Measurements from ENCODE around the gene DEDD2. TPM values are rescaled to one million over a fixed set of nuclear protein-coding genes. Genes with fewer than 3 reads are reported as not detected.

Gene DEDD2
- total RNA-seq, 3 donors from 2014 or later (not counting 1 experiment from before 2014, with no cell fraction given): 83.2 to 110 (median 83.7) TPM

- Histone ChIP-seq H3K27ac (ENCODE audit: low read length) (no peak overlapping the region), H3K36me3 (ENCODE audit: control insufficient read depth, insufficient read depth, low read length) (peaks cover 66% of the 10 kb centered on the region), H3K9me3 (ENCODE audit: control insufficient read depth, insufficient read depth, low read length) (no peaks in the 10 kb centered on the region), H3K4me3 (ENCODE audit: low read length) (no peak overlapping the region), H3K4me1 (ENCODE audit: control insufficient read depth, insufficient read depth, low read length) (peaks cover 36% of the 10 kb centered on the region), H3K27me3 (ENCODE audit: control insufficient read depth, insufficient read depth, low read length) (no peaks in the 10 kb centered on the region)
- Mint-ChIP-seq H3K36me3 (peaks cover 6% of the 10 kb centered on the region), H3K9me3 (no peaks in the 10 kb centered on the region), H3K27ac (peak overlapping the region; percentile 71 to 98), H3K4me3 (peak overlapping the region; percentile 49), H3K27me3 (ENCODE audit: low read depth in 2 of 2) (no peaks in the 10 kb centered on the region), H3K4me1 (peaks cover 51 to 71% of the 10 kb centered on the region in 2 donors)
- ATAC-seq (no peak), DNase-seq (no peak)
- no peak for TF ChIP-seq CTCF (IDR thresholded peaks at IDR 0.05)
- 43% methylated on average over 1 of the region's 1 CpG for WGBS (ENCODE audit: insufficient coverage)
- intact Hi-C loops (cut with micrococcal nuclease): no loop called here
Measured at GRCh38 chr19:42212886-42213285, 4.6 kb downstream of the DEDD2 start.

GRCh38 chr19:42208612-42209011 lies 8.9 kb downstream of the DEDD2 start:
- WGBS (ENCODE audit: insufficient coverage): 98% methylated on average over 11 of the region's 11 CpGs
- Mint-ChIP-seq H3K9me3 (no peaks in the 10 kb centered on the region), H3K27ac (peak overlapping the region; percentile 68 to 85), H3K4me3 (peak overlapping the region; percentile 69), H3K36me3 (peaks cover 6% of the 10 kb centered on the region), H3K4me1 (peaks cover 38 to 70% of the 10 kb centered on the region in 2 donors), H3K27me3 (ENCODE audit: low read depth in 2 of 2) (no peaks in the 10 kb centered on the region)
- no peaks in the 10 kb centered on the region for H3K27me3 ChIP-seq (ENCODE audit: control insufficient read depth, insufficient read depth, low read length)
- ATAC-seq (no peak), DNase-seq (no peak)
- TF ChIP-seq CTCF (IDR thresholded peaks at IDR 0.05): no peak
- peaks cover 30% of the 10 kb centered on the region for H3K4me1 ChIP-seq (ENCODE audit: control insufficient read depth, insufficient read depth, low read length)
- no peak overlapping the region for H3K27ac ChIP-seq (ENCODE audit: low read length)
- H3K9me3 ChIP-seq (ENCODE audit: control insufficient read depth, insufficient read depth, low read length): no peaks in the 10 kb centered on the region
- peaks cover 82% of the 10 kb centered on the region for H3K36me3 ChIP-seq (ENCODE audit: control insufficient read depth, insufficient read depth, low read length)
- intact Hi-C loops (cut with micrococcal nuclease): no loop called here
- H3K4me3 ChIP-seq (ENCODE audit: low read length): no peak overlapping the region

- H3K4me3 Mint-ChIP-seq: peak overlapping the region; percentile 17
- peak overlapping the region; percentile 68 to 85 for H3K27ac Mint-ChIP-seq
- H3K27me3 Mint-ChIP-seq (ENCODE audit: low read depth in 2 of 2): no peaks in the 10 kb centered on the region
- 66% methylated on average over 6 of the region's 6 CpGs for WGBS (ENCODE audit: insufficient coverage)
- intact Hi-C loops (cut with micrococcal nuclease): no loop called here
- TF ChIP-seq CTCF (IDR thresholded peaks at IDR 0.05): no peak
- ATAC-seq: peak in 2 of 3 donors; percentile 48 to 53
- Histone ChIP-seq H3K9me3 (ENCODE audit: control insufficient read depth, insufficient read depth, low read length) (no peaks in the 10 kb centered on the region), H3K27me3 (ENCODE audit: control insufficient read depth, insufficient read depth, low read length) (no peaks in the 10 kb centered on the region), H3K36me3 (ENCODE audit: control insufficient read depth, insufficient read depth, low read length) (peaks cover 81% of the 10 kb centered on the region), H3K4me3 (ENCODE audit: low read length) (no peak overlapping the region), H3K27ac (ENCODE audit: low read length) (no peak overlapping the region), H3K4me1 (ENCODE audit: control insufficient read depth, insufficient read depth, low read length) (peaks cover 37% of the 10 kb centered on the region)
- H3K9me3 Mint-ChIP-seq: no peaks in the 10 kb centered on the region
- peaks cover 38 to 70% of the 10 kb centered on the region in 2 donors for H3K4me1 Mint-ChIP-seq
- peak in 1 of 2 donors; percentile 56 for DNase-seq
- H3K36me3 Mint-ChIP-seq: peaks cover 6% of the 10 kb centered on the region
Measured at GRCh38 chr19:42207767-42208271, 9.7 kb downstream of the DEDD2 start.

All from natural killer cell (primary cell).